Measurements from ENCODE around the gene PDPK1.

Gene PDPK1

GRCh38 chr16:2505695-2506094 lies 32.1 kb upstream of the PDPK1 start:
- no peak for TF ChIP-seq CTCF (conservative IDR thresholded peaks at IDR 0.05; ENCODE audit: low read depth, low read length)
- Histone ChIP-seq H3K27ac (no peak overlapping the region), H3K4me2 (no peak overlapping the region), H3K4me3 (IDR thresholded peaks at IDR 0.05; ENCODE audit: insufficient read depth, low read depth, low read length) (no peak overlapping the region), H2AFZ (ENCODE audit: low read depth) (no peak overlapping the region), H3K9ac (no peak overlapping the region), H3K79me2 (ENCODE audit: insufficient read depth, low read depth) (no peaks in the 10 kb centered on the region), H3K4me1 (ENCODE audit: low read depth, poor library complexity, severe bottlenecking) (peaks cover 16% of the 10 kb centered on the region), H4K20me1 (ENCODE audit: insufficient read depth) (no peaks in the 10 kb centered on the region), H3K27me3 (ENCODE audit: insufficient read depth, low read depth) (no peaks in the 10 kb centered on the region), H3K36me3 (ENCODE audit: insufficient read depth) (no peaks in the 10 kb centered on the region)

DNA sequence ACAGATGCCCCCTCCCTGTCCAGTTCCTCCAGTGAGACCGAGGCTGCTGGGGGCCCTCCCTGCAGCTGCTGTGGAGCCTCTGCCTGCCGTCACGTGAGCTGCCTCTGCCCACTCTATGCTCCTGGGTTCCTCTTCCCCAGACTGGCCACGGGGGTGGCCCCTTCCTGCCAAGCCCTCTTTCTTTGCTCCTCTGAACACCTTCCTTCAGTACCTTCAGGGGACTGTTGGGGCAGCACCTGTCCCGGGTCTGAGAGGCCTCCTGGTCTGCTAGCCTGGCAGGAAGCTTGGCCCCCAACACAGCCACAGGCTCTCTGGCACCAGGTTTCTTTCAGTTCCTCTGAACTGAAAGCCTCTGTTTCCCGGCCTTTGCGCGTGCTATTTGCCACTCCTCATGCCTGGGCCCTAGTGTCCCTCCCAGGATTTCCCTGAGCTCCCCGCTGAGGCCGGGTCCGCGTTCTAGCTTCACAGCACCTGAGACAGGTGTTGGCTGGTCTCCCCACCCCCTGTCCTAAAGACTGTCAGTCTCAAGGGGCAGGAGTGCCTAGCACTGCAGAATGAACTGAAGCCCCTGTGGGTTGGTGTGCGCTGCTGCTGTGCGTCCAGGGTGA lies 30.7 kb upstream of the PDPK1 start:
- Histone ChIP-seq H4K20me1 (ENCODE audit: insufficient read depth) (no peaks in the 10 kb centered on the region), H3K4me2 (no peak overlapping the region), H3K4me3 (IDR thresholded peaks at IDR 0.05; ENCODE audit: insufficient read depth, low read depth, low read length) (no peak overlapping the region), H3K36me3 (ENCODE audit: insufficient read depth) (no peaks in the 10 kb centered on the region), H3K27me3 (ENCODE audit: insufficient read depth, low read depth) (no peaks in the 10 kb centered on the region), H2AFZ (ENCODE audit: low read depth) (no peak overlapping the region), H3K79me2 (ENCODE audit: insufficient read depth, low read depth) (no peaks in the 10 kb centered on the region), H3K4me1 (ENCODE audit: low read depth, poor library complexity, severe bottlenecking) (peaks cover 20% of the 10 kb centered on the region), H3K27ac (no peak overlapping the region), H3K9ac (no peak overlapping the region)
- no peak for TF ChIP-seq CTCF (conservative IDR thresholded peaks at IDR 0.05; ENCODE audit: low read depth, low read length)

GRCh38 chr16:2507665-2508064 lies 30.2 kb upstream of the PDPK1 start:
- Histone ChIP-seq H2AFZ (ENCODE audit: low read depth) (no peak overlapping the region), H3K27me3 (ENCODE audit: insufficient read depth, low read depth) (no peaks in the 10 kb centered on the region), H3K4me3 (IDR thresholded peaks at IDR 0.05; ENCODE audit: insufficient read depth, low read depth, low read length) (no peak overlapping the region), H3K4me2 (no peak overlapping the region), H3K79me2 (ENCODE audit: insufficient read depth, low read depth) (no peaks in the 10 kb centered on the region), H4K20me1 (ENCODE audit: insufficient read depth) (no peaks in the 10 kb centered on the region), H3K9ac (no peak overlapping the region), H3K27ac (no peak overlapping the region), H3K36me3 (ENCODE audit: insufficient read depth) (no peaks in the 10 kb centered on the region), H3K4me1 (ENCODE audit: low read depth, poor library complexity, severe bottlenecking) (peaks cover 25% of the 10 kb centered on the region)
- no peak for TF ChIP-seq CTCF (conservative IDR thresholded peaks at IDR 0.05; ENCODE audit: low read depth, low read length)

GRCh38 chr16:2508722-2509400 lies 29.0 kb upstream of the PDPK1 start:
- H3K4me2 ChIP-seq = no peak overlapping the region
- H2AFZ ChIP-seq (ENCODE audit: low read depth) = no peak overlapping the region
- no peaks in the 10 kb centered on the region for H3K36me3 ChIP-seq (ENCODE audit: insufficient read depth)
- no peaks in the 10 kb centered on the region for H3K27me3 ChIP-seq (ENCODE audit: insufficient read depth, low read depth)
- peaks cover under 1% of the 10 kb centered on the region; the same call in 1 of the 2 replicates for H3K79me2 ChIP-seq (ENCODE audit: insufficient read depth, low read depth)
- no peaks in the 10 kb centered on the region for H4K20me1 ChIP-seq (ENCODE audit: insufficient read depth)
- H3K27ac ChIP-seq = no peak overlapping the region
- H3K4me3 ChIP-seq (IDR thresholded peaks at IDR 0.05; ENCODE audit: insufficient read depth, low read depth, low read length) = no peak overlapping the region
- TF ChIP-seq CTCF (conservative IDR thresholded peaks at IDR 0.05; ENCODE audit: low read depth, low read length) = no peak
- H3K4me1 ChIP-seq (ENCODE audit: low read depth, poor library complexity, severe bottlenecking) = peaks cover 31% of the 10 kb centered on the region
- no peak overlapping the region for H3K9ac ChIP-seq
